IMR-90 (cell line): ENCODE measurements around the gene ACBD3. TPM values are rescaled to one million over a fixed set of nuclear protein-coding genes. Genes with fewer than 3 reads are reported as not detected.

Experiments
- ATAC-seq: fragments of 200-7000 bp; cut with Tn5 transposase; 2 replicates; pipeline ENCODE4 v1.9.1; 2020; ENCODE audit warnings: low read depth, mild to moderate bottlenecking, moderate library complexity
- BruUV-seq: library from RNA; stranded (reverse); fragments of 400-500 nt; replicated peaks from 2 replicates; lab custom pipeline; 2021; lab: Mats Ljungman, UMichigan
- CTCF ChIA-PET: fragments of 300-600 bp; formaldehyde crosslinking; extraction: SDS; loops from one replicate; lab custom pipeline; 2021; ENCODE audit warnings: antibody characterized with exemption; lab: Yijun Ruan, JAX
- POLR2A ChIA-PET: fragments of 300-600 bp; sonication (Branson Sonifier 250); formaldehyde crosslinking; loops from one replicate; lab custom pipeline; 2022; ENCODE audit warnings: antibody characterized with exemption; ENCODE audit not compliant: unreplicated experiment; lab: Charles Lee
- DNase-seq: peaks from one replicate; pipeline ENCODE4 v3.0.0; 2013
- H2AFZ ChIP-seq: replicated peaks from 2 replicates; pipeline ENCODE3; 2013; ENCODE audit warnings: low read length, mild to moderate bottlenecking; ENCODE audit not compliant: poor library complexity
- H2AK5ac ChIP-seq: 2 replicates; pipeline ENCODE4 v1.6.1; 2013; ENCODE audit warnings: low read depth, low read length, inconsistent platforms
- H2AK9ac ChIP-seq: replicated peaks from 2 replicates; pipeline ENCODE3; 2013; ENCODE audit warnings: mild to moderate bottlenecking, low read depth, low read length, moderate library complexity; ENCODE audit not compliant: poor library complexity
- H2BK120ac ChIP-seq: 2 replicates; pipeline ENCODE4 v1.6.1; 2013; ENCODE audit warnings: low read depth, low read length, inconsistent platforms
- H2BK15ac ChIP-seq: 3 replicates; pipeline ENCODE4 v1.6.1; 2013; ENCODE audit warnings: low read depth, low read length, inconsistent platforms
- H2BK20ac ChIP-seq: 2 replicates; pipeline ENCODE4 v1.6.1; 2013; ENCODE audit warnings: low read depth, mild to moderate bottlenecking, inconsistent platforms, low read length, moderate library complexity
- H2BK5ac ChIP-seq: 2 replicates; pipeline ENCODE4 v1.6.1; 2013; ENCODE audit warnings: mild to moderate bottlenecking, low read depth, low read length, inconsistent platforms; ENCODE audit not compliant: poor library complexity, severe bottlenecking
- H3K14ac ChIP-seq: replicated peaks from 2 replicates; pipeline ENCODE4 v1.6.1; 2013; ENCODE audit warnings: low read depth, low read length, inconsistent platforms
- H3K18ac ChIP-seq: 2 replicates; pipeline ENCODE4 v1.6.1; 2013; ENCODE audit warnings: low read depth, low read length, control low read depth
- H3K23ac ChIP-seq: 2 replicates; pipeline ENCODE4 v1.6.1; 2013; ENCODE audit warnings: low read depth, low read length, inconsistent platforms
- H3K27ac ChIP-seq: 2 replicates; pipeline ENCODE4 v1.5.1; 2013; ENCODE audit warnings: mild to moderate bottlenecking, control low read depth, low read length; ENCODE audit not compliant: insufficient read depth
- H3K27me3 ChIP-seq: 2 replicates; pipeline ENCODE4 v1.6.1; 2013; ENCODE audit warnings: low read length; ENCODE audit not compliant: control insufficient read depth, insufficient read depth
- H3K36me3 ChIP-seq: 2 replicates; pipeline ENCODE4 v1.6.1; 2013; ENCODE audit warnings: low read length, mixed read lengths; ENCODE audit not compliant: control insufficient read depth, insufficient read depth
- H3K4ac ChIP-seq: 2 replicates; pipeline ENCODE4 v1.6.1; 2013; ENCODE audit warnings: low read depth, low read length, inconsistent platforms
- H3K4me1 ChIP-seq: 2 replicates; pipeline ENCODE4 v1.6.1; 2013; ENCODE audit warnings: low read length, mixed read lengths; ENCODE audit not compliant: control insufficient read depth, insufficient read depth
- H3K4me2 ChIP-seq: 2 replicates; pipeline ENCODE4 v1.6.1; 2013; ENCODE audit warnings: low read depth, mild to moderate bottlenecking, control low read depth, low read length, moderate library complexity
- H3K4me3 ChIP-seq: 2 replicates; pipeline ENCODE4 v1.5.1; 2013; ENCODE audit warnings: low read depth, mild to moderate bottlenecking, control low read depth, low read length, moderate library complexity; ENCODE audit not compliant: insufficient read depth
- H3K56ac ChIP-seq: 2 replicates; pipeline ENCODE4 v1.6.1; 2013; ENCODE audit warnings: low read length, inconsistent platforms; ENCODE audit not compliant: insufficient read depth; ENCODE audit errors: extremely low read depth
- H3K79me1 ChIP-seq, 2 experiments: 2 replicates each; pipeline ENCODE4 v1.6.1; 2013; ENCODE audit warnings: low read length in 2 of 2, inconsistent platforms in 1 of 2, low read depth in 1 of 2
- H3K9ac ChIP-seq: 2 replicates; pipeline ENCODE4 v1.6.1; 2013; ENCODE audit warnings: low read depth, low read length, control low read depth
- H3K9me1 ChIP-seq: 2 replicates; pipeline ENCODE4 v1.6.1; 2013; ENCODE audit warnings: low read length, inconsistent platforms; ENCODE audit not compliant: insufficient read depth
- H3K9me3 ChIP-seq: 2 replicates; pipeline ENCODE4 v1.6.1; 2013; ENCODE audit warnings: low read length; ENCODE audit not compliant: control insufficient read depth, insufficient read depth
- H4K20me1 ChIP-seq: 2 replicates; pipeline ENCODE4 v1.6.1; 2013; ENCODE audit warnings: low read length, inconsistent platforms; ENCODE audit not compliant: insufficient read depth
- H4K5ac ChIP-seq: 2 replicates; pipeline ENCODE4 v1.6.1; 2013; ENCODE audit warnings: mild to moderate bottlenecking, low read depth, low read length, control low read depth
- H4K8ac ChIP-seq, 2 experiments: 2 replicates each; pipeline ENCODE4 v1.6.1; 2013; ENCODE audit warnings: low read depth in 2 of 2, low read length in 2 of 2, control low read depth in 1 of 2, inconsistent platforms in 1 of 2
- H4K91ac ChIP-seq: 2 replicates; pipeline ENCODE4 v1.6.1; 2013; ENCODE audit warnings: low read depth, low read length, inconsistent platforms; ENCODE audit not compliant: insufficient read depth
- BHLHE40 ChIP-seq: fragments of 150-350 bp; IDR thresholded peaks from 2 replicates; pipeline ENCODE4 v1.6.1; 2016; ENCODE audit warnings: mild to moderate bottlenecking, low read depth, low read length
- CEBPB ChIP-seq: IDR thresholded peaks from 2 replicates; pipeline ENCODE4 v1.6.1; 2012; ENCODE audit warnings: low read depth, low read length, improper control_type of control experiment
- CHD1 ChIP-seq: IDR thresholded peaks from 2 replicates; pipeline ENCODE4 v1.6.1; 2012; ENCODE audit warnings: low read depth, low read length, improper control_type of control experiment
- CTCF ChIP-seq: conservative IDR thresholded peaks from 2 replicates; pipeline ENCODE4 v1.5.1; 2012; ENCODE audit warnings: mild to moderate bottlenecking, low read depth, low read length, improper control_type of control experiment
- ELK1 ChIP-seq: fragments of 150-350 bp; IDR thresholded peaks from 2 replicates; pipeline ENCODE4 v1.6.1; 2016; ENCODE audit warnings: low read depth, mild to moderate bottlenecking, low read length, moderate library complexity, borderline replicate concordance
- FOS ChIP-seq: fragments of 150-350 bp; IDR thresholded peaks from 2 replicates; pipeline ENCODE4 v1.6.1; 2016; ENCODE audit warnings: low read depth, low read length
- MAFK ChIP-seq: IDR thresholded peaks from 2 replicates; pipeline ENCODE4 v1.6.1; 2012; ENCODE audit warnings: low read depth, low read length, improper control_type of control experiment
- MXI1 ChIP-seq: IDR thresholded peaks from 2 replicates; pipeline ENCODE4 v1.6.1; 2012; ENCODE audit warnings: low read depth, mild to moderate bottlenecking, low read length, moderate library complexity, borderline replicate concordance
- POLR2A ChIP-seq: IDR thresholded peaks from 2 replicates; pipeline ENCODE4 v1.6.1; 2012; ENCODE audit warnings: mild to moderate bottlenecking, low read depth, low read length
- RAD21 ChIP-seq: IDR thresholded peaks from 2 replicates; pipeline ENCODE4 v1.6.1; 2012; ENCODE audit warnings: low read length, improper control_type of control experiment
- SMC3 ChIP-seq: fragments of 150-350 bp; IDR thresholded peaks from 2 replicates; pipeline ENCODE4 v1.6.1; 2016; ENCODE audit warnings: low read depth, mild to moderate bottlenecking, antibody characterized with exemption, low read length, moderate library complexity
- WGBS, 2 experiments: methylation state at CpG; one replicate each; pipeline versions ENCODE4 v1.1.5 to v1.1.7; 2013; ENCODE audit warnings: missing lambda C conversion rate in 2 of 2; ENCODE audit not compliant: insufficient read length in 1 of 2; ENCODE audit errors: extremely low coverage in 2 of 2; 5-methylcytosine and 5-hydroxymethylcytosine counted together
- dilution Hi-C: fragments of 300-500 bp; cut with HindIII; formaldehyde crosslinking; loops from one replicate; pipeline ENCODE4 v1.14.3; 2018; ENCODE audit warnings: low sequenced_read_pairs; ENCODE audit not compliant: unreplicated experiment
- in situ Hi-C: fragments of 300-500 bp; cut with MboI; formaldehyde crosslinking; loops from 3 replicates; pipeline ENCODE4 v1.14.3; 2019; ENCODE audit warnings: low sequenced_read_pairs, inconsistent platforms, mixed read lengths
- intact Hi-C: fragments of 100-400 bp; cut with micrococcal nuclease; formaldehyde crosslinking; loops from 2 replicates; pipeline ENCODE4 v1.10.0; 2022
- polyA plus RNA-seq, 3 experiments: library from polyadenylated mRNA; depleted of rRNA; stranded (reverse); fragments of >200 nt; gene quantifications; 2 replicates each; pipeline ENCODE4 v1.2.3, GENCODE V29; 2012; ENCODE audit warnings: low replicate concordance in 1 of 3
- total RNA-seq: library from RNA; depleted of rRNA; stranded (reverse); fragments of >200 nt; gene quantifications from 2 replicates; pipeline ENCODE4 v1.2.3, GENCODE V29; 2012

ACBD3 gene
- total and polyA plus RNA-seq, 2 of the 4 experiments (the other 2 are of a cell fraction): 30.3 to 59.7 TPM

- TF ChIP-seq CTCF (no peak), SMC3 (no peak), MXI1 (no peak), MAFK (no peak), FOS (no peak), BHLHE40 (no peak), ELK1 (no peak), RAD21 (no peak), POLR2A (no peak), CHD1 (no peak), CEBPB (no peak)
- no peak overlapping the region for H2AK9ac ChIP-seq
- H3K9me3 ChIP-seq: no peaks in the 10 kb centered on the region
- H4K5ac ChIP-seq: no peak overlapping the region
- no peak overlapping the region for H2AFZ ChIP-seq
- H2BK20ac ChIP-seq: no peak overlapping the region
- H3K9me1 ChIP-seq: no peaks in the 10 kb centered on the region
- no peak overlapping the region for H3K4me2 ChIP-seq
- H3K27me3 ChIP-seq: no peaks in the 10 kb centered on the region
- H2BK15ac ChIP-seq: no peak overlapping the region
- in situ Hi-C loops: no loop called here
- intact Hi-C loops: no loop called here
- peaks cover 9 to 11% of the 10 kb centered on the region in 2 experiments; a peak in 2 of 4 replicates for H3K79me1 ChIP-seq
- H3K4ac ChIP-seq: no peak overlapping the region
- H3K23ac ChIP-seq: no peak overlapping the region
- DNase-seq (no peak), ATAC-seq (no peak)
- no peak overlapping the region for H3K14ac ChIP-seq
- peaks cover 18% of the 10 kb centered on the region for H3K36me3 ChIP-seq
- WGBS, 2 experiments: 100% methylated on average over 1 of the region's 5 CpGs; no CpG with 5 or more reads in 1 of the 2 experiments
- H3K18ac ChIP-seq: no peak overlapping the region
- POLR2A ChIA-PET: no interaction called here
- H3K9ac ChIP-seq: no peak overlapping the region
- no peak overlapping the region for H4K91ac ChIP-seq
- H2BK120ac ChIP-seq: no peak overlapping the region
- dilution Hi-C loops: no loop called here
- H3K56ac ChIP-seq: no peak overlapping the region
- no peaks in the 10 kb centered on the region for H4K20me1 ChIP-seq
- no peak overlapping the region for H2BK5ac ChIP-seq
- no TSS peak for BruUV-seq
- no peaks in the 10 kb centered on the region for H3K4me1 ChIP-seq
- H3K27ac ChIP-seq: no peak overlapping the region
- no peak overlapping the region for H4K8ac ChIP-seq
- H2AK5ac ChIP-seq: no peak overlapping the region
- CTCF ChIA-PET: no interaction called here
- H3K4me3 ChIP-seq: no peak overlapping the region
Observed at GRCh38 chr1:226144045-226144444, 42.5 kb downstream of the ACBD3 start.
